Epithelial cell of esophagus (primary cell): ENCODE results near the gene UPF2.

Experiments
- DNase-seq: peaks from one replicate; pipeline ENCODE4 v3.0.0; 2010; ENCODE audit warnings: low read depth
- H3K4me3 ChIP-seq: 2 replicates; pipeline ENCODE4 v1.5.1; 2011; ENCODE audit warnings: mild to moderate bottlenecking, low read length, control low read depth
- CTCF ChIP-seq: IDR thresholded peaks from 2 replicates; pipeline ENCODE4 v1.5.1; 2011; ENCODE audit warnings: low read depth, mild to moderate bottlenecking, low read length, control low read depth, inconsistent platforms; ENCODE audit not compliant: insufficient read depth; ENCODE audit errors: missing control alignments

UPF2 gene

GRCh38 chr10:11946652-11947051, 96.0 kb downstream of the UPF2 start:
- H3K4me3 ChIP-seq = no peak overlapping the region
- DNase-seq = no peak
- TF ChIP-seq CTCF = no peak

- no peak for TF ChIP-seq CTCF
- no peak for DNase-seq
- no peak overlapping the region for H3K4me3 ChIP-seq
These were observed 106.0 kb downstream of the UPF2 start for GRCh38 chr10:11936389-11937152.

GRCh38 chr10:11934262-11934661, 108.3 kb downstream of the UPF2 start:
- peak; percentile 10 for DNase-seq
- no peak overlapping the region for H3K4me3 ChIP-seq
- TF ChIP-seq CTCF = no peak

GRCh38 chr10:11933577-11934223, 108.9 kb downstream of the UPF2 start:
- no peak for TF ChIP-seq CTCF
- H3K4me3 ChIP-seq = no peak overlapping the region
- DNase-seq = no peak

- no peak overlapping the region for H3K4me3 ChIP-seq
- no peak for TF ChIP-seq CTCF
- no peak for DNase-seq
These were observed 111.6 kb downstream of the UPF2 start for GRCh38 chr10:11931038-11931437.

- DNase-seq = no peak
- no peak for TF ChIP-seq CTCF
- no peak overlapping the region for H3K4me3 ChIP-seq
These were observed 112.2 kb downstream of the UPF2 start for GRCh38 chr10:11930312-11930978.
